GM12878 (cell line): ENCODE data around the gene DISC1. TPM values are rescaled to one million over a fixed set of nuclear protein-coding genes. Genes with fewer than 3 reads are reported as not detected.

Experiments used
- ATAC-seq: fragments of 200-7000 bp; cut with Tn5 transposase; 3 replicates; pipeline ENCODE4 v1.9.1; 2020; ENCODE audit warnings: mild to moderate bottlenecking, moderate library complexity
- BruUV-seq: library from RNA; stranded (reverse); fragments of 400-500 nt; replicated peaks from 2 replicates; lab custom pipeline; 2021; lab: Mats Ljungman, UMichigan
- CTCF ChIA-PET: fragments of 300-600 bp; sonication (Branson Sonifier 250); formaldehyde crosslinking; extraction: SDS; loops from one replicate; lab custom pipeline; 2021; ENCODE audit warnings: inconsistent platforms; lab: Yijun Ruan, JAX
- POLR2A ChIA-PET: fragments of 350-600 bp; formaldehyde crosslinking; extraction: SDS; loops from one replicate; lab custom pipeline; 2021; ENCODE audit warnings: inconsistent platforms; lab: Charles Lee
- RAD21 ChIA-PET: fragments of 300-600 bp; sonication (Branson Sonifier 250); formaldehyde crosslinking; loops from one replicate; lab custom pipeline; 2023; ENCODE audit warnings: antibody characterized with exemption; ENCODE audit not compliant: unreplicated experiment; lab: Charles Lee
- SMC1A ChIA-PET: fragments of 300-600 bp; sonication (Branson Sonifier 250); formaldehyde crosslinking; loops from one replicate; lab custom pipeline; 2023; ENCODE audit not compliant: unreplicated experiment, uncharacterized antibody; lab: Charles Lee
- DNase-seq: peaks from one replicate; pipeline ENCODE4 v3.0.0-alpha.2; 2011; ENCODE audit warnings: low read depth, low spot score
- FAIRE-seq: peaks from 3 replicates; lab custom pipeline; 2011; peaks lifted over from hg19 to GRCh38; lab: Jason Lieb, UNC
- H2AFZ ChIP-seq: 2 replicates; pipeline ENCODE4 v1.6.0; 2011; ENCODE audit warnings: low read depth, low read length, control low read depth; ENCODE audit not compliant: control insufficient read depth
- H3K27ac ChIP-seq: 2 replicates; pipeline ENCODE4 v1.5.1; 2011; ENCODE audit warnings: control low read depth; ENCODE audit not compliant: control insufficient read depth, insufficient read depth
- H3K27me3 ChIP-seq, 2 experiments: replicated peaks in 1 of 2; 2 replicates each; pipeline versions ENCODE4 v1.6.0 to v1.6.1; 2011; ENCODE audit warnings: low read length in 1 of 2; ENCODE audit not compliant: control insufficient read depth in 2 of 2, insufficient read depth in 2 of 2
- H3K36me3 ChIP-seq, 2 experiments: 2 replicates each; pipeline ENCODE4 v1.5.1; 2011; ENCODE audit warnings: low read length in 1 of 2; ENCODE audit not compliant: control insufficient read depth in 2 of 2, insufficient read depth in 2 of 2
- H3K4me1 ChIP-seq: 2 replicates; pipeline ENCODE4 v1.6.1; 2011; ENCODE audit warnings: mild to moderate bottlenecking, low read length, moderate library complexity, mixed read lengths; ENCODE audit not compliant: control insufficient read depth, insufficient read depth
- H3K4me2 ChIP-seq: 2 replicates; pipeline ENCODE4 v1.6.0; 2011; ENCODE audit warnings: control low read depth; ENCODE audit not compliant: control insufficient read depth, insufficient read depth
- H3K4me3 ChIP-seq: fragments of 200-600 bp; sonication (generic); 2 replicates; pipeline ENCODE4 v1.5.1; 2016
- H3K79me2 ChIP-seq: 2 replicates; pipeline ENCODE4 v1.6.0; 2011; ENCODE audit warnings: low read length; ENCODE audit not compliant: control insufficient read depth, insufficient read depth
- H3K9ac ChIP-seq: 2 replicates; pipeline ENCODE4 v1.8.0; 2011; ENCODE audit warnings: low read length, control low read depth, mixed read lengths; ENCODE audit not compliant: control insufficient read depth, insufficient read depth
- H3K9me3 ChIP-seq: replicated peaks from 3 replicates; pipeline ENCODE4 v1.5.1; 2011; ENCODE audit warnings: mild to moderate bottlenecking, low read length; ENCODE audit not compliant: control insufficient read depth, insufficient read depth
- H4K20me1 ChIP-seq: 2 replicates; pipeline ENCODE4 v1.6.0; 2011; ENCODE audit not compliant: control insufficient read depth, insufficient read depth
- ASH2L ChIP-seq: fragments of 300-600, 200-600 bp; sonication (generic); IDR thresholded peaks from 2 replicates; pipeline ENCODE4 v1.6.1; 2017; ENCODE audit warnings: low read depth, mild to moderate bottlenecking, borderline replicate concordance
- CHD2 ChIP-seq: IDR thresholded peaks from 2 replicates; pipeline ENCODE4 v1.6.1; 2011; ENCODE audit warnings: low read depth, low read length, improper control_type of control experiment, borderline replicate concordance
- HDGF ChIP-seq: fragments of 450-650 bp; IDR thresholded peaks from 2 replicates; pipeline ENCODE4 v1.6.1; 2016; ENCODE audit warnings: antibody characterized with exemption
- RAD21 ChIP-seq: IDR thresholded peaks from 2 replicates; pipeline ENCODE4 v1.6.1; 2011; ENCODE audit warnings: mild to moderate bottlenecking, low read depth, low read length, moderate library complexity; ENCODE audit not compliant: insufficient read depth
- SP1 ChIP-seq: IDR thresholded peaks from one replicate; pipeline ENCODE4 v1.6.1; 2011; ENCODE audit warnings: low read depth, low read length
- WGBS: methylation state at CpG from one replicate; pipeline ENCODE4 v1.1.6; 2016; ENCODE audit warnings: low lambda C conversion rate; ENCODE audit not compliant: insufficient replicate concordance, insufficient coverage; ENCODE audit errors: missing lambda C conversion rate; 5-methylcytosine and 5-hydroxymethylcytosine counted together
- in situ Hi-C: fragments of 300-500 bp; cut with MboI; formaldehyde crosslinking; loops from 9 replicates; pipeline ENCODE4 v1.14.3; 2018; ENCODE audit warnings: mixed read lengths
- intact Hi-C: fragments of 100-400 bp; cut with micrococcal nuclease; formaldehyde crosslinking; loops from one replicate; pipeline ENCODE4 v1.14.2; 2022; ENCODE audit not compliant: unreplicated experiment
- polyA plus RNA-seq, 11 experiments: library from polyadenylated mRNA; depleted of rRNA in 4 of 11; unstranded in 6 of 11; stranded (reverse) in 5 of 11; fragments of >200 nt; fragmentation: Nextera tagmentation in 4 of 11; fragmentation: Illumina TruSeq in 1 of 11; extraction: Ambion mirVana in 4 of 11; extraction: Trizol in 1 of 11; gene quantifications; 1 replicate in 1 of 11; 2 replicates in 10 of 11; pipeline versions ENCODE4 v1.2.1 to v1.2.3, GENCODE V29; 2011 to 2016; ENCODE audit warnings: inconsistent platforms in 2 of 11, missing spikeins in 2 of 11, low read depth in 1 of 11
- total RNA-seq, 4 experiments: library from RNA; depleted of rRNA in 3 of 4; stranded (reverse); fragments of >200 nt in 3 of 4; fragmentation: Illumina TruSeq in 1 of 4; extraction: Trizol in 1 of 4; gene quantifications; 2 replicates each; pipeline versions ENCODE4 v1.2.1 to v1.2.3, GENCODE V29; 2013 to 2021
- TF ChIP-seq, protein P1 (sequence below): fragments of 150-350 bp; IDR thresholded peaks from 2 replicates; pipeline ENCODE4 v1.6.1; 2014; ENCODE audit warnings: mild to moderate bottlenecking, low read depth, low read length
- TF ChIP-seq, protein P2 (sequence below): fragments of 450-650 bp; IDR thresholded peaks from 2 replicates; pipeline ENCODE4 v1.6.1; 2017; ENCODE audit warnings: mild to moderate bottlenecking

Gene DISC1
- total and polyA plus RNA-seq, 10 of the 15 experiments (the other 5 are each of a cell fraction or from before 2014, with no cell fraction given) = 0.05 to 0.72 (median 0.19) TPM; not detected in 1

DNA sequence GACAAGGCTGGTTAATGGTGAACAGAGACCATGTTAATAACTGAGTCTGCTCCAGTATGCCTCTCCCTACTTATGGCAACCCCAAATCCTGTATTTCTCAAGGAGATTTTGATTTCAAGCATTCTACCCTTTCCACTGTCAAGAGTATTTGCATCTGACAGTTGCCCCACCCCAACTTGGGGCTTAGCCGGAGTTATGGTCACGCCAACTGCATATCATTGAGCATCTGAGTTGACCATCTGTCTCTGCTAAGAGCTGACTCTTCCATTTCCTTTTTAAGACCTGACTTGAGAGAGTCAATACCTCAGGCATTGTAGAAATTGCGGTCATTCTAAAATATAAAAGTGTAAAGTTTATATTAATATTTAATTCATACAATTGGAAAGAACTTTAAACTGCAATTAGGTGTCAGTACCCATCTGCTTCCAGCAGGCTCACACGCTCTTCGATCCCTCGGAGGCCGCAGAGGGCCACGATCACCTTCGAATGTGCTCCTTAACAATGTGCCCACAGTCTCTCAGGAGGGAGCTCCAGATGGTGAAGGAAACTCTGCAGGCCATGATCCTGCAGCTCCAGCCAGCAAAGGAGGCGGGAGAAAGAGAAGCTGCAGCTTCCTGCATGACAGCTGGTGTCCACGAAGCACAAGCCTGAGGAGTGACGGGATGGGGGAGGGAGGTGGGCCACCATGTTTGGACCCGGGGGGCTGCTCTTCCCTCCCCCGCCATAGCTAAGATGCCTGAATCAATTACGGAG, 409.8 kb downstream of the DISC1 start:
- ChIA-PET RAD21 (no interaction called here), CTCF (interaction anchor here (0.6 kb wide), 1 partner anchor 1503 kb away, joined by 3 read pairs; no protein-coding TSS in a partner anchor), POLR2A (no interaction called here)
- 34% methylated on average over 15 of the region's 15 CpGs for WGBS
- no peak for ATAC-seq
- Histone ChIP-seq H3K27me3 (no peaks in the 10 kb centered on the region), H4K20me1 (no peaks in the 10 kb centered on the region), H3K4me1 (no peaks in the 10 kb centered on the region), H3K27ac (no peak overlapping the region), H3K79me2 (no peaks in the 10 kb centered on the region)
- DNase-seq = no peak
- no TSS peak for BruUV-seq
- TF ChIP-seq CHD2 (no peak), ASH2L (no peak), SP1 (no peak), RAD21 (no peak), HDGF (no peak)
- TF ChIP-seq, protein P1, sequence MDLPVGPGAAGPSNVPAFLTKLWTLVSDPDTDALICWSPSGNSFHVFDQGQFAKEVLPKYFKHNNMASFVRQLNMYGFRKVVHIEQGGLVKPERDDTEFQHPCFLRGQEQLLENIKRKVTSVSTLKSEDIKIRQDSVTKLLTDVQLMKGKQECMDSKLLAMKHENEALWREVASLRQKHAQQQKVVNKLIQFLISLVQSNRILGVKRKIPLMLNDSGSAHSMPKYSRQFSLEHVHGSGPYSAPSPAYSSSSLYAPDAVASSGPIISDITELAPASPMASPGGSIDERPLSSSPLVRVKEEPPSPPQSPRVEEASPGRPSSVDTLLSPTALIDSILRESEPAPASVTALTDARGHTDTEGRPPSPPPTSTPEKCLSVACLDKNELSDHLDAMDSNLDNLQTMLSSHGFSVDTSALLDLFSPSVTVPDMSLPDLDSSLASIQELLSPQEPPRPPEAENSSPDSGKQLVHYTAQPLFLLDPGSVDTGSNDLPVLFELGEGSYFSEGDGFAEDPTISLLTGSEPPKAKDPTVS = no peak
- TF ChIP-seq, protein P2, sequence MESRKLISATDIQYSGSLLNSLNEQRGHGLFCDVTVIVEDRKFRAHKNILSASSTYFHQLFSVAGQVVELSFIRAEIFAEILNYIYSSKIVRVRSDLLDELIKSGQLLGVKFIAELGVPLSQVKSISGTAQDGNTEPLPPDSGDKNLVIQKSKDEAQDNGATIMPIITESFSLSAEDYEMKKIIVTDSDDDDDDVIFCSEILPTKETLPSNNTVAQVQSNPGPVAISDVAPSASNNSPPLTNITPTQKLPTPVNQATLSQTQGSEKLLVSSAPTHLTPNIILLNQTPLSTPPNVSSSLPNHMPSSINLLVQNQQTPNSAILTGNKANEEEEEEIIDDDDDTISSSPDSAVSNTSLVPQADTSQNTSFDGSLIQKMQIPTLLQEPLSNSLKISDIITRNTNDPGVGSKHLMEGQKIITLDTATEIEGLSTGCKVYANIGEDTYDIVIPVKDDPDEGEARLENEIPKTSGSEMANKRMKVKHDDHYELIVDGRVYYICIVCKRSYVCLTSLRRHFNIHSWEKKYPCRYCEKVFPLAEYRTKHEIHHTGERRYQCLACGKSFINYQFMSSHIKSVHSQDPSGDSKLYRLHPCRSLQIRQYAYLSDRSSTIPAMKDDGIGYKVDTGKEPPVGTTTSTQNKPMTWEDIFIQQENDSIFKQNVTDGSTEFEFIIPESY = no peak
- TF ChIP-seq, all 136 proteins: peak for 0
- Histone ChIP-seq H3K9me3 (no peaks in the 10 kb centered on the region), H3K4me3 (no peak overlapping the region), H3K4me2 (no peak overlapping the region), H3K36me3 (no peaks in the 10 kb centered on the region), H2AFZ (no peak overlapping the region), H3K9ac (no peak overlapping the region)
- in situ Hi-C loops (no loop called here), intact Hi-C loops (no loop called here)
- no peak for FAIRE-seq
- SMC1A ChIA-PET = no interaction called here
